ENCODE data around the gene ADGRV1.

ADGRV1 gene

GRCh38 chr5:91150234-91150633 lies 591.6 kb downstream of the ADGRV1 start:
- H3K27ac ChIP-seq (ENCODE audit: low read depth in 2 of 2, low read length in 2 of 2): no peak overlapping the region
- no peaks in the 10 kb centered on the region for H3K9me3 ChIP-seq (ENCODE audit: control insufficient read depth in 2 of 2, low read length in 2 of 2)
- no peaks in the 10 kb centered on the region for H3K36me3 ChIP-seq (ENCODE audit: control insufficient read depth in 2 of 2, insufficient read depth in 2 of 2, low read length in 2 of 2)

GRCh38 chr5:91150636-91151035 lies 592.0 kb downstream of the ADGRV1 start:
- Histone ChIP-seq H3K4me1 (ENCODE audit: control insufficient read depth in 2 of 2, insufficient read depth in 2 of 2, low read length in 2 of 2) (no peaks in the 10 kb centered on the region), H3K27ac (ENCODE audit: low read depth in 2 of 2, low read length in 2 of 2) (no peak overlapping the region), H3K9ac (ENCODE audit: low read depth in 1 of 2, low read length in 2 of 2) (no peak overlapping the region), H3K36me3 (ENCODE audit: control insufficient read depth in 2 of 2, insufficient read depth in 2 of 2, low read length in 2 of 2) (no peaks in the 10 kb centered on the region), H3K27me3 (ENCODE audit: control insufficient read depth in 2 of 2, insufficient read depth in 2 of 2, low read length in 2 of 2) (no peaks in the 10 kb centered on the region), H3K9me3 (ENCODE audit: control insufficient read depth in 2 of 2, low read length in 2 of 2) (no peaks in the 10 kb centered on the region), H3K4me3 (ENCODE audit: low read length in 2 of 2) (no peak overlapping the region)

More at GRCh38 chr5:91150234-91150633, 591.6 kb downstream of the ADGRV1 start:
- no peaks in the 10 kb centered on the region for H3K4me1 ChIP-seq (ENCODE audit: control insufficient read depth in 2 of 2, insufficient read depth in 2 of 2, low read length in 2 of 2)
- H3K9ac ChIP-seq (ENCODE audit: low read depth in 1 of 2, low read length in 2 of 2): no peak overlapping the region
- H3K4me3 ChIP-seq (ENCODE audit: low read length in 2 of 2): no peak overlapping the region
- H3K27me3 ChIP-seq (ENCODE audit: control insufficient read depth in 2 of 2, insufficient read depth in 2 of 2, low read length in 2 of 2): no peaks in the 10 kb centered on the region

GRCh38 chr5:91151947-91152346 lies 593.4 kb downstream of the ADGRV1 start:
- no peaks in the 10 kb centered on the region for H3K27me3 ChIP-seq (ENCODE audit: control insufficient read depth in 2 of 2, insufficient read depth in 2 of 2, low read length in 2 of 2)
- H3K4me1 ChIP-seq (ENCODE audit: control insufficient read depth in 2 of 2, insufficient read depth in 2 of 2, low read length in 2 of 2): no peaks in the 10 kb centered on the region
- no peak overlapping the region for H3K9ac ChIP-seq (ENCODE audit: low read depth in 1 of 2, low read length in 2 of 2)
- H3K9me3 ChIP-seq (ENCODE audit: control insufficient read depth in 2 of 2, low read length in 2 of 2): no peaks in the 10 kb centered on the region
- H3K36me3 ChIP-seq (ENCODE audit: control insufficient read depth in 2 of 2, insufficient read depth in 2 of 2, low read length in 2 of 2): no peaks in the 10 kb centered on the region
- H3K27ac ChIP-seq (ENCODE audit: low read depth in 2 of 2, low read length in 2 of 2): no peak overlapping the region
- no peak overlapping the region for H3K4me3 ChIP-seq (ENCODE audit: low read length in 2 of 2)

GRCh38 chr5:91154338-91154737 lies 595.7 kb downstream of the ADGRV1 start:
- H3K27ac ChIP-seq (ENCODE audit: low read depth in 2 of 2, low read length in 2 of 2): no peak overlapping the region
- no peak overlapping the region for H3K4me3 ChIP-seq (ENCODE audit: low read length in 2 of 2)
- no peaks in the 10 kb centered on the region for H3K9me3 ChIP-seq (ENCODE audit: control insufficient read depth in 2 of 2, low read length in 2 of 2)
- no peak overlapping the region for H3K9ac ChIP-seq (ENCODE audit: low read depth in 1 of 2, low read length in 2 of 2)
- no peaks in the 10 kb centered on the region for H3K36me3 ChIP-seq (ENCODE audit: control insufficient read depth in 2 of 2, insufficient read depth in 2 of 2, low read length in 2 of 2)
- no peaks in the 10 kb centered on the region for H3K4me1 ChIP-seq (ENCODE audit: control insufficient read depth in 2 of 2, insufficient read depth in 2 of 2, low read length in 2 of 2)
- H3K27me3 ChIP-seq (ENCODE audit: control insufficient read depth in 2 of 2, insufficient read depth in 2 of 2, low read length in 2 of 2): no peaks in the 10 kb centered on the region

- H3K36me3 ChIP-seq (ENCODE audit: control insufficient read depth in 2 of 2, insufficient read depth in 2 of 2, low read length in 2 of 2): no peaks in the 10 kb centered on the region
- H3K27me3 ChIP-seq (ENCODE audit: control insufficient read depth in 2 of 2, insufficient read depth in 2 of 2, low read length in 2 of 2): no peaks in the 10 kb centered on the region
- H3K9ac ChIP-seq (ENCODE audit: low read depth in 1 of 2, low read length in 2 of 2): no peak overlapping the region
- H3K4me3 ChIP-seq (ENCODE audit: low read length in 2 of 2): no peak overlapping the region
- no peaks in the 10 kb centered on the region for H3K9me3 ChIP-seq (ENCODE audit: control insufficient read depth in 2 of 2, low read length in 2 of 2)
- H3K4me1 ChIP-seq (ENCODE audit: control insufficient read depth in 2 of 2, insufficient read depth in 2 of 2, low read length in 2 of 2): no peaks in the 10 kb centered on the region
- H3K27ac ChIP-seq (ENCODE audit: low read depth in 2 of 2, low read length in 2 of 2): no peak overlapping the region
These were observed 596.7 kb downstream of the ADGRV1 start for GRCh38 chr5:91155274-91155673.

GRCh38 chr5:91156242-91156641 lies 597.6 kb downstream of the ADGRV1 start:
- H3K9me3 ChIP-seq (ENCODE audit: control insufficient read depth in 2 of 2, low read length in 2 of 2): no peaks in the 10 kb centered on the region
- no peaks in the 10 kb centered on the region for H3K4me1 ChIP-seq (ENCODE audit: control insufficient read depth in 2 of 2, insufficient read depth in 2 of 2, low read length in 2 of 2)
- no peak overlapping the region for H3K27ac ChIP-seq (ENCODE audit: low read depth in 2 of 2, low read length in 2 of 2)
- no peaks in the 10 kb centered on the region for H3K36me3 ChIP-seq (ENCODE audit: control insufficient read depth in 2 of 2, insufficient read depth in 2 of 2, low read length in 2 of 2)
- H3K9ac ChIP-seq (ENCODE audit: low read depth in 1 of 2, low read length in 2 of 2): no peak overlapping the region
- no peak overlapping the region for H3K4me3 ChIP-seq (ENCODE audit: low read length in 2 of 2)
- no peaks in the 10 kb centered on the region for H3K27me3 ChIP-seq (ENCODE audit: control insufficient read depth in 2 of 2, insufficient read depth in 2 of 2, low read length in 2 of 2)

- H3K36me3 ChIP-seq (ENCODE audit: control insufficient read depth in 2 of 2, insufficient read depth in 2 of 2, low read length in 2 of 2): no peaks in the 10 kb centered on the region
- H3K27ac ChIP-seq (ENCODE audit: low read depth in 2 of 2, low read length in 2 of 2): no peak overlapping the region
- peaks cover 7 to 8% of the 10 kb centered on the region in 2 donors for H3K4me1 ChIP-seq (ENCODE audit: control insufficient read depth in 2 of 2, insufficient read depth in 2 of 2, low read length in 2 of 2)
- no peak overlapping the region for H3K9ac ChIP-seq (ENCODE audit: low read depth in 1 of 2, low read length in 2 of 2)
- H3K4me3 ChIP-seq (ENCODE audit: low read length in 2 of 2): no peak overlapping the region
- H3K27me3 ChIP-seq (ENCODE audit: control insufficient read depth in 2 of 2, insufficient read depth in 2 of 2, low read length in 2 of 2): no peaks in the 10 kb centered on the region
- H3K9me3 ChIP-seq (ENCODE audit: control insufficient read depth in 2 of 2, low read length in 2 of 2): no peaks in the 10 kb centered on the region
These were observed 599.4 kb downstream of the ADGRV1 start for GRCh38 chr5:91158011-91158410.

- Histone ChIP-seq H3K27me3 (ENCODE audit: control insufficient read depth in 2 of 2, insufficient read depth in 2 of 2, low read length in 2 of 2) (no peaks in the 10 kb centered on the region), H3K27ac (ENCODE audit: low read depth in 2 of 2, low read length in 2 of 2) (no peak overlapping the region), H3K4me1 (ENCODE audit: control insufficient read depth in 2 of 2, insufficient read depth in 2 of 2, low read length in 2 of 2) (peaks cover 7 to 11% of the 10 kb centered on the region in 2 donors), H3K4me3 (ENCODE audit: low read length in 2 of 2) (no peak overlapping the region), H3K9me3 (ENCODE audit: control insufficient read depth in 2 of 2, low read length in 2 of 2) (no peaks in the 10 kb centered on the region), H3K36me3 (ENCODE audit: control insufficient read depth in 2 of 2, insufficient read depth in 2 of 2, low read length in 2 of 2) (no peaks in the 10 kb centered on the region), H3K9ac (ENCODE audit: low read depth in 1 of 2, low read length in 2 of 2) (no peak overlapping the region)
These were observed 601.0 kb downstream of the ADGRV1 start for GRCh38 chr5:91159647-91160046.

GRCh38 chr5:91160714-91161285 lies 602.2 kb downstream of the ADGRV1 start:
- Histone ChIP-seq H3K9me3 (ENCODE audit: control insufficient read depth in 2 of 2, low read length in 2 of 2) (no peaks in the 10 kb centered on the region), H3K27me3 (ENCODE audit: control insufficient read depth in 2 of 2, insufficient read depth in 2 of 2, low read length in 2 of 2) (no peaks in the 10 kb centered on the region), H3K36me3 (ENCODE audit: control insufficient read depth in 2 of 2, insufficient read depth in 2 of 2, low read length in 2 of 2) (no peaks in the 10 kb centered on the region), H3K4me1 (ENCODE audit: control insufficient read depth in 2 of 2, insufficient read depth in 2 of 2, low read length in 2 of 2) (peaks cover 7 to 11% of the 10 kb centered on the region in 2 donors), H3K27ac (ENCODE audit: low read depth in 2 of 2, low read length in 2 of 2) (no peak overlapping the region), H3K9ac (ENCODE audit: low read depth in 1 of 2, low read length in 2 of 2) (no peak overlapping the region), H3K4me3 (ENCODE audit: low read length in 2 of 2) (no peak overlapping the region)

GRCh38 chr5:91162534-91163381 lies 604.2 kb downstream of the ADGRV1 start:
- no peaks in the 10 kb centered on the region for H3K27me3 ChIP-seq (ENCODE audit: control insufficient read depth in 2 of 2, insufficient read depth in 2 of 2, low read length in 2 of 2)
- H3K36me3 ChIP-seq (ENCODE audit: control insufficient read depth in 2 of 2, insufficient read depth in 2 of 2, low read length in 2 of 2): no peaks in the 10 kb centered on the region
- H3K4me1 ChIP-seq (ENCODE audit: control insufficient read depth in 2 of 2, insufficient read depth in 2 of 2, low read length in 2 of 2): peaks cover 7 to 11% of the 10 kb centered on the region in 2 donors
- H3K9me3 ChIP-seq (ENCODE audit: control insufficient read depth in 2 of 2, low read length in 2 of 2): no peaks in the 10 kb centered on the region
- peak overlapping the region in 1 of 2 donors; percentile 13 for H3K9ac ChIP-seq (ENCODE audit: low read depth in 1 of 2, low read length in 2 of 2)
- H3K4me3 ChIP-seq (ENCODE audit: low read length in 2 of 2): peak overlapping the region; percentile 2 to 43
- H3K27ac ChIP-seq (ENCODE audit: low read depth in 2 of 2, low read length in 2 of 2): peak overlapping the region; percentile 53 to 74
